Measurements from ENCODE around the gene IZUMO2.
A peak's percentile ranks its signal among the peaks of the same experiment; 100 is the strongest.
"Not testable (repeated sequence)": the region's sequence is repeated elsewhere in the genome, so short reads cannot be mapped to it uniquely, and the experiment has no call there.

Gene IZUMO2

DNA sequence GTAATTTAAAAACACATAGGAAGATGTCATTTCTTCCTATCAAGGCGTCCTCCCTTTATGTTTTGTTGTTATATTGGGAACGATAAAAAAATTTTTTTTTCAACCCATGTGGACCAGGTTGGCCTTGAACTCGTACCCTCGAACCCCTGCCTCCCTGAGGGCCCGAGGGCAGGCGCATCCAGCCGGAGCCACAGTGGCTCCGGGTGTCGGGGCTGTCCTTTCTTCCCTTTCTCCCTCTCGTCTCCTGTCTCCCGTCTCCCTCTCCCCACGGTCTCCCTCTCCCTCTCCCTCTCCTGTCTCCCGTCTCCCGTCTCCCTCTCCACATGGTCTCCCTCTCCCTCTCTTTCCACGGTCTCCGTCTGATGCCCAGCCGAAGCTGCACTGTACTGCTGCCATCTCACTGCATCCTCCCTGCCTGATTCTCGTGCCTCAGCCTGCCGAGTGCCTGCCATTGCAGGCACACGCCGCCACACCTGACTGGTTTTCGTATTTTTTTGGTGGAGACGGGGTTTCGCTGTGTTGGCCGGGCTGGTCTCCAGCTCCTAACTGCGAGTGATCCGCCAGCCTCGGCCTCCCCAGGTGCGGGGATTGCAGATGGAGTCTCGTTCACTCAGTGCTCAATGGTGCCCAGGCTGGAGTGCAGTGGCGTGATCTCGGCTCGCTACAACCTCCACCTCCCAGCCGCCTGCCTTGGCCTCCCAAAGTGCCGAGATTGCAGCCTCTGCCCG lies 22.8 kb downstream of the IZUMO2 start:
- H2AFZ ChIP-seq (ENCODE audit: low read depth, low read length); H2BK120ac ChIP-seq (ENCODE audit: low read depth, low read length): not testable (repeated sequence)

GRCh38 chr19:50136603-50137365 lies 26.3 kb downstream of the IZUMO2 start:
- Histone ChIP-seq H3K9ac (ENCODE audit: low read length) (peak overlapping the region; percentile 69), H3K27me3 (ENCODE audit: control insufficient read depth in 1 of 2, insufficient read depth in 1 of 2, low read length in 2 of 2) (peaks cover 0 to 11% of the 10 kb centered on the region in 2 experiments), H3K4me3 (ENCODE audit: insufficient read depth in 1 of 2, low read depth in 1 of 2, low read length in 2 of 2) (peak overlapping the region in 1 of 2 experiments; percentile 58)
- not testable (repeated sequence) for H3K4me1 ChIP-seq (ENCODE audit: control insufficient read depth, insufficient read depth, low read depth, low read length); H2AFZ ChIP-seq (ENCODE audit: low read depth, low read length); H2BK120ac ChIP-seq (ENCODE audit: low read depth, low read length); H3K18ac ChIP-seq (ENCODE audit: low read depth in 1 of 2, low read length in 2 of 2); H3K79me1 ChIP-seq (replicated peaks; ENCODE audit: low read length, poor library complexity, severe bottlenecking); H4K8ac ChIP-seq (ENCODE audit: low read length); H3K27ac ChIP-seq (ENCODE audit: low read length, poor library complexity, severe bottlenecking); H3K4ac ChIP-seq (ENCODE audit: low read depth in 1 of 2, low read length in 2 of 2); H3K9me3 ChIP-seq (ENCODE audit: control insufficient read depth, low read length); H2BK5ac ChIP-seq (ENCODE audit: low read depth, low read length, poor library complexity, severe bottlenecking); H3K36me3 ChIP-seq (ENCODE audit: control insufficient read depth in 1 of 2, insufficient read depth in 2 of 2, low read depth in 1 of 2, low read length in 2 of 2); H2AK5ac ChIP-seq (ENCODE audit: low read length, severe bottlenecking); H3K23ac ChIP-seq (ENCODE audit: low read length in 2 of 2); H2BK12ac ChIP-seq (ENCODE audit: low read length in 2 of 2); H3K4me2 ChIP-seq (ENCODE audit: low read length, poor library complexity, severe bottlenecking); DNase-seq; H2BK15ac ChIP-seq (ENCODE audit: low read depth, poor library complexity, severe bottlenecking); H3K14ac ChIP-seq (ENCODE audit: low read length in 2 of 2); H4K91ac ChIP-seq (ENCODE audit: low read length)
- 89% methylated on average over 11 of the region's 23 CpGs for WGBS

More for the DNA sequence above, 22.8 kb downstream of the IZUMO2 start:
- H3K4me1 ChIP-seq (ENCODE audit: control insufficient read depth, insufficient read depth, low read depth, low read length); H3K4me2 ChIP-seq (ENCODE audit: low read length, poor library complexity, severe bottlenecking); H2BK12ac ChIP-seq (ENCODE audit: low read length in 2 of 2); H3K14ac ChIP-seq (ENCODE audit: low read length in 2 of 2); H3K18ac ChIP-seq (ENCODE audit: low read depth in 1 of 2, low read length in 2 of 2); H3K27ac ChIP-seq (ENCODE audit: low read length, poor library complexity, severe bottlenecking); H2BK15ac ChIP-seq (ENCODE audit: low read depth, poor library complexity, severe bottlenecking); H3K4ac ChIP-seq (ENCODE audit: low read depth in 1 of 2, low read length in 2 of 2); H3K79me1 ChIP-seq (replicated peaks; ENCODE audit: low read length, poor library complexity, severe bottlenecking); H3K23ac ChIP-seq (ENCODE audit: low read length in 2 of 2); H3K36me3 ChIP-seq (ENCODE audit: control insufficient read depth in 1 of 2, insufficient read depth in 2 of 2, low read depth in 1 of 2, low read length in 2 of 2); DNase-seq; H4K8ac ChIP-seq (ENCODE audit: low read length); H3K9ac ChIP-seq (ENCODE audit: low read length); H4K91ac ChIP-seq (ENCODE audit: low read length); H2BK5ac ChIP-seq (ENCODE audit: low read depth, low read length, poor library complexity, severe bottlenecking); H2AK5ac ChIP-seq (ENCODE audit: low read length, severe bottlenecking); H3K9me3 ChIP-seq (ENCODE audit: control insufficient read depth, low read length); H3K4me3 ChIP-seq (ENCODE audit: insufficient read depth in 1 of 2, low read depth in 1 of 2, low read length in 2 of 2): not testable (repeated sequence)
- peaks cover 0 to 14% of the 10 kb centered on the region in 2 experiments for H3K27me3 ChIP-seq (ENCODE audit: control insufficient read depth in 1 of 2, insufficient read depth in 1 of 2, low read length in 2 of 2)
- 94% methylated on average over 23 of the region's 36 CpGs for WGBS

DNA sequence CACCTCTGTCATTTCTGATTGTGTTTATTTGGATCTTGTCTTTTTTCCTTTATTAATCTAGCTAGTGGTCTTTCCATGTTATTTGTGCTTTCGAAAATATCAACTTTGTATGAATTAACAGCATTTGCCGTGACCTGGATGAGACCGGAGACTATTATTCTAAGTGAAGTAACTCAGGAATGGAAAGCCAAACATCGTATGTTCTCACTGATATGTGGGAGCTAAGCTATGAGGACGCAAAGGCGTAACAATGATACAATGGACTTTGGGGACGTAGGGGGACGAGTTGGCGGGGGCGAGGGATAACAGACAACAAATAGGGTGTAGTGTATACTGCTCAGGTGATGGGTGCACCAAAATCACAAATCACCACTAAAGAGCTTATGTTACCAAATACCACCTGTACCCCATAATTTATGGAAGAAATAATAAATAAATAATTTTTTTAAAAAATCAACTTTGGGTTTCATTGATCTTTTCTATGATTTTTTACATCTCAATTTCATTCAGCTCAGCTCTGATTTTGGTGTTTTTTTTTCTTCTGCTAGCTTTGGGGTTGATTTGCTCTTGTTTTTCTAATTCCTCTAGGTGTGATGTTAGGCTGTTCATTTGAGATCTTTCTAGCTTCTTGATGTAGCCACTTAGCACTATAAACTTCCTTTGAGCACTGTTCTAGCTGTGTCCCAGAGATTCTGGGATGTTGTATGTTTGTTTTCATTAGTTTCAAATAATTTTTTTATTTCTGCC lies 27.1 kb downstream of the IZUMO2 start:
- DNase-seq; H2BK5ac ChIP-seq (ENCODE audit: low read depth, low read length, poor library complexity, severe bottlenecking); H2BK12ac ChIP-seq (ENCODE audit: low read length in 2 of 2); H2BK15ac ChIP-seq (ENCODE audit: low read depth, poor library complexity, severe bottlenecking); H2AFZ ChIP-seq (ENCODE audit: low read depth, low read length); H4K8ac ChIP-seq (ENCODE audit: low read length); H3K23ac ChIP-seq (ENCODE audit: low read length in 2 of 2); H3K14ac ChIP-seq (ENCODE audit: low read length in 2 of 2); H3K9ac ChIP-seq (ENCODE audit: low read length); H3K79me1 ChIP-seq (replicated peaks; ENCODE audit: low read length, poor library complexity, severe bottlenecking); H2AK5ac ChIP-seq (ENCODE audit: low read length, severe bottlenecking); H3K4ac ChIP-seq (ENCODE audit: low read depth in 1 of 2, low read length in 2 of 2); H3K36me3 ChIP-seq (ENCODE audit: control insufficient read depth in 1 of 2, insufficient read depth in 2 of 2, low read depth in 1 of 2, low read length in 2 of 2); H3K9me3 ChIP-seq (ENCODE audit: control insufficient read depth, low read length); H4K91ac ChIP-seq (ENCODE audit: low read length); H3K4me1 ChIP-seq (ENCODE audit: control insufficient read depth, insufficient read depth, low read depth, low read length); H3K27ac ChIP-seq (ENCODE audit: low read length, poor library complexity, severe bottlenecking); H3K18ac ChIP-seq (ENCODE audit: low read depth in 1 of 2, low read length in 2 of 2); H2BK120ac ChIP-seq (ENCODE audit: low read depth, low read length); H3K4me3 ChIP-seq (ENCODE audit: insufficient read depth in 1 of 2, low read depth in 1 of 2, low read length in 2 of 2); H3K4me2 ChIP-seq (ENCODE audit: low read length, poor library complexity, severe bottlenecking): not testable (repeated sequence)
- 80% methylated on average over 9 of the region's 10 CpGs for WGBS
- peaks cover 0 to 11% of the 10 kb centered on the region in 2 experiments for H3K27me3 ChIP-seq (ENCODE audit: control insufficient read depth in 1 of 2, insufficient read depth in 1 of 2, low read length in 2 of 2)

Measured in mesenchymal stem cell (in vitro differentiated cells and primary cell).